ENCODE data around the gene CNTN1.

The CNTN1 gene

DNA sequence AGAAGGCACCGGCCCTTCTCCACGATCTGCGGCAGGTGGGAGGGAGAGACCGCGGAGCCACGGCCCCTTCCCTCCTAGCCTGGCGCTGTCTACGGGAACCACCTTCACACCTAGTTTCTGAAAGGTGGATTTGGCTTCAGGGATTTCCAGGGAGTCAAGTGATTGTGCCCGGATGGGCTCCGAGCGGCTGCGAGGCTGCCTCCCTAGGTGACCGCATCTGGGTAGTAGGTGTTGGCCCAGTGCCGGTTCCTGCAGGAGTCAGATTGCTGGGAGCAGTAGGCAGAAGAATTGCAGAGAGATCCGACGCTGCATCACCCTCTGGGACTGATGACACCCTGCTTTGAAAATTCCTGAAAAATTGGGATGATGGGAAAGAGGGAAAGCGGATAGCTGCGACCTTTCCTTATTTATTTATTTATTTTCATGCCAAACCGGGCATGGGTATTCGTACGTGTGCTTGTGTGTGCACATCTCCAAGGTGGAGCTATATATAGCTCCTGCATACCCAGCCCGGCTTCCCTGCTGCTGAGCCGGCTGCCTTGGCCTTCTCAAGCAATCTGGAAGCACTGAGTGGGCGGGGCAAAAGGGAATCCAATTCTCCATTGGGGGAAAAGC, 1.1 kb downstream of the CNTN1 start:
- H3K9ac ChIP-seq (ENCODE audit: low read depth in 1 of 2, low read length in 2 of 2): no peak overlapping the region

DNA sequence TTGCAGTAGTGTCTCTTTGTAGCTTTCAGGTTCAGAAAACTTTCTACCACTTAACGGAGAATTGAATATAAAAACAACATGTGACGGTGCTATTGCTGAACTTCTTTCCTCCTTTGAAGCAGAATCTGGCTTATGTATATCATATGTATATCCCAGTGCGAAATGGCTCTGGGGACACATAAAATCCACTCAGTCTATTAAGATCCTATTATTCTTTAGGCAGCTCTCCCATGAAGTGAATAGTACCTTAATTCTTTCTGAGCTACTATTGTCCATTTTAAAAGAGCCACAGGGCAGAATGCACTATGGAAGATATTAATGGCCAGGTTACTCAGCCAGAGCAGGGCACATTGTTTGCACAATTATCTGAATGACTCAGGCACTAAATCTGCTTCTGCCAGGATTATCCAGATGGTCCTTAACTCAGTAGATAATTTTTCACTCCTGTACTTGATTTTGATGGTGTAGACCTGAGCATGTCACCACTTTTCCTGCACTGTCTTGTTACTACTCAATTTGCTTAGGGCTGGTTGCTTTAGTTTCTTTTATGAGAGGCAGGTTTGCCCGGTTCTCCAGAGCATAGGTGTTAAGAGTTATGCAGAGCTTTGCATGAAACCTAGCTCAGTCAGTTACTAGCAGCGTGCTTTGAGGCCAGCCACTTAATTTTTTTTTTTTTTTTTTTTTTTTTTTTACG, 5.5 kb downstream of the CNTN1 start:
- H3K27ac ChIP-seq (ENCODE audit: low read depth in 2 of 2, low read length in 2 of 2): no peak overlapping the region
- no peak overlapping the region for H3K4me3 ChIP-seq (ENCODE audit: low read length in 2 of 2)
- H3K4me1 ChIP-seq (ENCODE audit: control insufficient read depth in 2 of 2, insufficient read depth in 2 of 2, low read length in 2 of 2): no peaks in the 10 kb centered on the region

More for the DNA sequence above, 1.1 kb downstream of the CNTN1 start:
- H3K36me3 ChIP-seq (ENCODE audit: control insufficient read depth in 2 of 2, insufficient read depth in 2 of 2, low read length in 2 of 2): no peaks in the 10 kb centered on the region
- H3K9me3 ChIP-seq (ENCODE audit: control insufficient read depth in 2 of 2, low read length in 2 of 2): no peaks in the 10 kb centered on the region
- no peaks in the 10 kb centered on the region for H3K4me1 ChIP-seq (ENCODE audit: control insufficient read depth in 2 of 2, insufficient read depth in 2 of 2, low read length in 2 of 2)
- peaks cover 6 to 7% of the 10 kb centered on the region in 2 donors for H3K27me3 ChIP-seq (ENCODE audit: control insufficient read depth in 2 of 2, insufficient read depth in 2 of 2, low read length in 2 of 2)
- H3K27ac ChIP-seq (ENCODE audit: low read depth in 2 of 2, low read length in 2 of 2): no peak overlapping the region
- peak overlapping the region; percentile 56 to 62 for H3K4me3 ChIP-seq (ENCODE audit: low read length in 2 of 2)

GRCh38 chr12:40701756-40702155, 9.5 kb downstream of the CNTN1 start:
- no peak overlapping the region for H3K4me3 ChIP-seq (ENCODE audit: low read length in 2 of 2)
- no peak overlapping the region for H3K27ac ChIP-seq (ENCODE audit: low read depth in 2 of 2, low read length in 2 of 2)
- H3K9ac ChIP-seq (ENCODE audit: low read depth in 1 of 2, low read length in 2 of 2): no peak overlapping the region
- no peaks in the 10 kb centered on the region for H3K36me3 ChIP-seq (ENCODE audit: control insufficient read depth in 2 of 2, insufficient read depth in 2 of 2, low read length in 2 of 2)
- H3K4me1 ChIP-seq (ENCODE audit: control insufficient read depth in 2 of 2, insufficient read depth in 2 of 2, low read length in 2 of 2): no peaks in the 10 kb centered on the region
- no peaks in the 10 kb centered on the region for H3K27me3 ChIP-seq (ENCODE audit: control insufficient read depth in 2 of 2, insufficient read depth in 2 of 2, low read length in 2 of 2)
- H3K9me3 ChIP-seq (ENCODE audit: control insufficient read depth in 2 of 2, low read length in 2 of 2): no peaks in the 10 kb centered on the region

More for the DNA sequence above, 5.5 kb downstream of the CNTN1 start:
- Histone ChIP-seq H3K9ac (ENCODE audit: low read depth in 1 of 2, low read length in 2 of 2) (no peak overlapping the region), H3K9me3 (ENCODE audit: control insufficient read depth in 2 of 2, low read length in 2 of 2) (no peaks in the 10 kb centered on the region), H3K36me3 (ENCODE audit: control insufficient read depth in 2 of 2, insufficient read depth in 2 of 2, low read length in 2 of 2) (no peaks in the 10 kb centered on the region), H3K27me3 (ENCODE audit: control insufficient read depth in 2 of 2, insufficient read depth in 2 of 2, low read length in 2 of 2) (peaks cover 0 to 3% of the 10 kb centered on the region in 2 donors)

- H3K4me1 ChIP-seq (ENCODE audit: control insufficient read depth in 2 of 2, insufficient read depth in 2 of 2, low read length in 2 of 2): no peaks in the 10 kb centered on the region
- no peaks in the 10 kb centered on the region for H3K27me3 ChIP-seq (ENCODE audit: control insufficient read depth in 2 of 2, insufficient read depth in 2 of 2, low read length in 2 of 2)
- H3K4me3 ChIP-seq (ENCODE audit: low read length in 2 of 2): no peak overlapping the region
- no peak overlapping the region for H3K27ac ChIP-seq (ENCODE audit: low read depth in 2 of 2, low read length in 2 of 2)
- H3K9ac ChIP-seq (ENCODE audit: low read depth in 1 of 2, low read length in 2 of 2): no peak overlapping the region
- H3K36me3 ChIP-seq (ENCODE audit: control insufficient read depth in 2 of 2, insufficient read depth in 2 of 2, low read length in 2 of 2): no peaks in the 10 kb centered on the region
- H3K9me3 ChIP-seq (ENCODE audit: control insufficient read depth in 2 of 2, low read length in 2 of 2): no peaks in the 10 kb centered on the region
These were observed 18.9 kb downstream of the CNTN1 start for GRCh38 chr12:40711121-40711520.

DNA sequence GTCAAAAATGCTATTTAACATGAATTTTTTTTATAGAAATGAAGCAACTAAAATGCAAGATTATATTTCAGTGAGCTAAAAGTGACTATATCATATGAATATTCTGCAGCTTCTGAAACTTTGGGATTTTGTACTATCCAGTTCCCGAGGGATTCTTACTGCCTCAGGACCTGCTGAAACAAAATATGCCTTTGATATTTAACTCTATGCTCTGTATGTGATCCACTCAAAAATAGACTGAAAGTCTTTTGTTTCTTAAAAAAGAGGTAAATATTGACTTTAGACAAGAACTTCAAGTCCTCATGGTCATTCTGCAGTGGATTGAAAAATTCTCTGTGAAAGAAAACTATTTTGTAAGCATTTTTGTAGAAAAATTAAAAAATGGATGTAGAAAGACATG, 22.4 kb downstream of the CNTN1 start:
- Histone ChIP-seq H3K4me1 (ENCODE audit: control insufficient read depth in 2 of 2, insufficient read depth in 2 of 2, low read length in 2 of 2) (no peaks in the 10 kb centered on the region), H3K9ac (ENCODE audit: low read depth in 1 of 2, low read length in 2 of 2) (no peak overlapping the region), H3K27ac (ENCODE audit: low read depth in 2 of 2, low read length in 2 of 2) (no peak overlapping the region), H3K4me3 (ENCODE audit: low read length in 2 of 2) (no peak overlapping the region), H3K9me3 (ENCODE audit: control insufficient read depth in 2 of 2, low read length in 2 of 2) (no peaks in the 10 kb centered on the region), H3K27me3 (ENCODE audit: control insufficient read depth in 2 of 2, insufficient read depth in 2 of 2, low read length in 2 of 2) (no peaks in the 10 kb centered on the region), H3K36me3 (ENCODE audit: control insufficient read depth in 2 of 2, insufficient read depth in 2 of 2, low read length in 2 of 2) (no peaks in the 10 kb centered on the region)

DNA sequence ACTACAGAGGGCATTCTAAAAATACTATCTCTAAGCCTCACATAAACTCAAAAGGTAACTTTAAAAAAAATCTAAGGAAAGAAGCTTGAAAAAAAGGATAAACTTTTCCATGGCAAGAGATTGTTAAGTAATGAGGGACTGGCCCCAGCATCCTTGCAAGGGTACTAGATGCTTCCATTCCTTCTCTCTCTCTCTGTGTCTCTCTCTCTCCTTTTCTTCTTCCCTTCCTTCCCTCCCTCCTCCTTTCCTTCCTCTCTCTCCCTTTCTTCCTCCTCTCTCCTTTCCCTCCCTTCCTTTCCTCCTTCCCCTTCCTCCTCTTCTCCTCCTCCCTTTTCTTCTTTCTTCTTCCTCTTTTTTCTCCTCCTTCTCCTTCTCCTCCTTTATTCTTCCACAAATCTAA, 23.8 kb downstream of the CNTN1 start:
- H3K9me3 ChIP-seq (ENCODE audit: control insufficient read depth in 2 of 2, low read length in 2 of 2): no peaks in the 10 kb centered on the region
- H3K27ac ChIP-seq (ENCODE audit: low read depth in 2 of 2, low read length in 2 of 2): no peak overlapping the region
- no peak overlapping the region for H3K9ac ChIP-seq (ENCODE audit: low read depth in 1 of 2, low read length in 2 of 2)
- no peak overlapping the region for H3K4me3 ChIP-seq (ENCODE audit: low read length in 2 of 2)
- no peaks in the 10 kb centered on the region for H3K27me3 ChIP-seq (ENCODE audit: control insufficient read depth in 2 of 2, insufficient read depth in 2 of 2, low read length in 2 of 2)
- H3K36me3 ChIP-seq (ENCODE audit: control insufficient read depth in 2 of 2, insufficient read depth in 2 of 2, low read length in 2 of 2): no peaks in the 10 kb centered on the region
- H3K4me1 ChIP-seq (ENCODE audit: control insufficient read depth in 2 of 2, insufficient read depth in 2 of 2, low read length in 2 of 2): no peaks in the 10 kb centered on the region

- Histone ChIP-seq H3K27me3 (ENCODE audit: control insufficient read depth in 2 of 2, insufficient read depth in 2 of 2, low read length in 2 of 2) (no peaks in the 10 kb centered on the region), H3K36me3 (ENCODE audit: control insufficient read depth in 2 of 2, insufficient read depth in 2 of 2, low read length in 2 of 2) (no peaks in the 10 kb centered on the region), H3K4me3 (ENCODE audit: low read length in 2 of 2) (no peak overlapping the region), H3K27ac (ENCODE audit: low read depth in 2 of 2, low read length in 2 of 2) (no peak overlapping the region), H3K4me1 (ENCODE audit: control insufficient read depth in 2 of 2, insufficient read depth in 2 of 2, low read length in 2 of 2) (no peaks in the 10 kb centered on the region), H3K9me3 (ENCODE audit: control insufficient read depth in 2 of 2, low read length in 2 of 2) (no peaks in the 10 kb centered on the region), H3K9ac (ENCODE audit: low read depth in 1 of 2, low read length in 2 of 2) (no peak overlapping the region)
These were observed 25.3 kb downstream of the CNTN1 start for GRCh38 chr12:40717576-40717975.

- no peaks in the 10 kb centered on the region for H3K9me3 ChIP-seq (ENCODE audit: control insufficient read depth in 2 of 2, low read length in 2 of 2)
- H3K9ac ChIP-seq (ENCODE audit: low read depth in 1 of 2, low read length in 2 of 2): no peak overlapping the region
- H3K4me1 ChIP-seq (ENCODE audit: control insufficient read depth in 2 of 2, insufficient read depth in 2 of 2, low read length in 2 of 2): no peaks in the 10 kb centered on the region
- H3K36me3 ChIP-seq (ENCODE audit: control insufficient read depth in 2 of 2, insufficient read depth in 2 of 2, low read length in 2 of 2): no peaks in the 10 kb centered on the region
- no peak overlapping the region for H3K4me3 ChIP-seq (ENCODE audit: low read length in 2 of 2)
- H3K27ac ChIP-seq (ENCODE audit: low read depth in 2 of 2, low read length in 2 of 2): no peak overlapping the region
- H3K27me3 ChIP-seq (ENCODE audit: control insufficient read depth in 2 of 2, insufficient read depth in 2 of 2, low read length in 2 of 2): no peaks in the 10 kb centered on the region
These were observed 26.7 kb downstream of the CNTN1 start for GRCh38 chr12:40718878-40719372.

DNA sequence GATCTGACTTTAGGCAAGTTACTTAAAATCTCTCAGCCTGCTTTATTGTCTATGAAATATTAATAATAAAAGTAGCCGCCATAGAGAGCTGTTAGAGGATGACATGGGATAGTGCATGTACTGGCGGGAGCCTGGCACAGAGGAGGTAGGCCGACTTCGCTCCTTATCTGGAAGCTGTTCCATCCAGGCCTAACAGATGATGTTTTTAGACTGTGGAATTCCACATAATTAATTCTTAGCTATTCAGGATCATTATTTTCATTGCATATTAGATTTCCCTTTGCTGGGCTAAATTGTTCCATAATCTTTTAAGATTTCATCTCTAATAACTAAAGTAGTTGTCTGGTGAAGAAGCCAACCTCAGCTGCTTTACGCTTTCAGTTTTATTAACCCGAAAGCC, 30.8 kb downstream of the CNTN1 start:
- H3K9me3 ChIP-seq (ENCODE audit: control insufficient read depth in 2 of 2, low read length in 2 of 2): no peaks in the 10 kb centered on the region
- no peak overlapping the region for H3K9ac ChIP-seq (ENCODE audit: low read depth in 1 of 2, low read length in 2 of 2)
- H3K4me3 ChIP-seq (ENCODE audit: low read length in 2 of 2): no peak overlapping the region
- H3K4me1 ChIP-seq (ENCODE audit: control insufficient read depth in 2 of 2, insufficient read depth in 2 of 2, low read length in 2 of 2): no peaks in the 10 kb centered on the region
- no peaks in the 10 kb centered on the region for H3K36me3 ChIP-seq (ENCODE audit: control insufficient read depth in 2 of 2, insufficient read depth in 2 of 2, low read length in 2 of 2)
- H3K27me3 ChIP-seq (ENCODE audit: control insufficient read depth in 2 of 2, insufficient read depth in 2 of 2, low read length in 2 of 2): no peaks in the 10 kb centered on the region
- H3K27ac ChIP-seq (ENCODE audit: low read depth in 2 of 2, low read length in 2 of 2): no peak overlapping the region

GRCh38 chr12:40726366-40726765, 34.1 kb downstream of the CNTN1 start:
- H3K27me3 ChIP-seq (ENCODE audit: control insufficient read depth in 2 of 2, insufficient read depth in 2 of 2, low read length in 2 of 2): no peaks in the 10 kb centered on the region
- no peak overlapping the region for H3K4me3 ChIP-seq (ENCODE audit: low read length in 2 of 2)
- H3K27ac ChIP-seq (ENCODE audit: low read depth in 2 of 2, low read length in 2 of 2): no peak overlapping the region
- no peaks in the 10 kb centered on the region for H3K9me3 ChIP-seq (ENCODE audit: control insufficient read depth in 2 of 2, low read length in 2 of 2)
- no peak overlapping the region for H3K9ac ChIP-seq (ENCODE audit: low read depth in 1 of 2, low read length in 2 of 2)
- H3K36me3 ChIP-seq (ENCODE audit: control insufficient read depth in 2 of 2, insufficient read depth in 2 of 2, low read length in 2 of 2): no peaks in the 10 kb centered on the region
- no peaks in the 10 kb centered on the region for H3K4me1 ChIP-seq (ENCODE audit: control insufficient read depth in 2 of 2, insufficient read depth in 2 of 2, low read length in 2 of 2)
